Ovary (tissue), 9 donors: Measurements from ENCODE around the gene FYN. TPM values are rescaled to one million over a fixed set of nuclear protein-coding genes. Genes with fewer than 3 reads are reported as not detected.

Experiments used
- DNase-seq, 5 donors: peaks; one replicate each; pipeline ENCODE4 v3.0.0-alpha.2; 2019 to 2020
- H3K27ac ChIP-seq, 2 donors: fragments of 200-600 bp; one replicate each; pipeline versions ENCODE4 v1.5.1 to v1.8.0; 2019 to 2022
- H3K27me3 ChIP-seq: fragments of 200-600 bp; one replicate; pipeline ENCODE4 v1.8.0; 2022
- H3K36me3 ChIP-seq: fragments of 200-600 bp; sonication (generic); one replicate; pipeline ENCODE4 v1.5.1; 2019
- H3K4me1 ChIP-seq: one replicate; pipeline ENCODE4 v1.8.1; 2013; ENCODE audit warnings: mild to moderate bottlenecking, moderate library complexity; ENCODE audit not compliant: insufficient read depth
- H3K4me3 ChIP-seq: fragments of 200-600 bp; sonication (generic); one replicate; pipeline ENCODE4 v1.5.1; 2017
- H3K9me3 ChIP-seq, 2 donors: fragments of 200-600 bp in 1 of 2; sonication (generic) in 1 of 2; one replicate each; pipeline versions ENCODE4 v1.5.1 to v1.8.1; 2013 to 2019; ENCODE audit warnings: mild to moderate bottlenecking in 1 of 2, moderate library complexity in 1 of 2
- EP300 ChIP-seq: sonication (generic); formaldehyde crosslinking; IDR thresholded peaks from one replicate; pipeline ENCODE4 v1.6.1; 2017; ENCODE audit warnings: antibody characterized with exemption
- POLR2A ChIP-seq: fragments of 450-650 bp; IDR thresholded peaks from one replicate; pipeline ENCODE4 v1.6.1; 2017; ENCODE audit warnings: antibody characterized with exemption, mild to moderate bottlenecking, moderate library complexity
- WGBS, 3 donors: extraction: QIAGEN DNeasy Blood & Tissue Kit in 1 of 3; methylation state at CpG; one replicate each; pipeline versions ENCODE4 v1.1.5 to v1.1.7; 2013 to 2017; 5-methylcytosine and 5-hydroxymethylcytosine counted together
- intact Hi-C, 4 donors: fragments of 100-400 bp; cut with DNase I; formaldehyde crosslinking; loops; one replicate each; pipeline versions ENCODE4 v1.11.0 to v1.15.1; 2022 to 2023
- polyA plus RNA-seq, 2 donors: library from polyadenylated mRNA; stranded (reverse); fragments of 200-250 nt in 1 of 2; fragments of 350-450 nt in 1 of 2; fragmentation: Illumina TruSeq in 1 of 2; extraction: RNeasy Lipid Tissue Mini Kit (QIAGEN cat#74804) in 1 of 2; gene quantifications; one replicate each; pipeline ENCODE4 v1.2.3, GENCODE V29; 2013 to 2014
- total RNA-seq, 7 donors: library from RNA; depleted of rRNA in 2 of 7; stranded (reverse); fragments of >200 nt in 2 of 7; fragmentation: NEBNext Ultra II Directional in 3 of 7; extraction: Animal tissue kit (Norgen Biotek cat#: 25700) in 3 of 7; gene quantifications; one replicate each; pipeline versions ENCODE4 v1.1.0 to v1.2.4, GENCODE V29; 2016 to 2023
- TF ChIP-seq, protein P1 (sequence below), 3 donors: fragments of 450-650 bp in 2 of 3; fragments of 200-600 bp in 1 of 3; IDR thresholded peaks; one replicate each; pipeline versions ENCODE4 v1.5.1 to v1.8.0; 2016 to 2022; ENCODE audit warnings: antibody characterized with exemption in 3 of 3, mild to moderate bottlenecking in 1 of 3
- donor health status: DM: no; HTN: no; CAD: no; lungs with moderate emphysema.
- donor health status: DM: no; HTN: no; CAD: no.
- donor health status: Bipolar disorder and iron deficiency.
- donor health status: DM: yes; HTN: yes; CAD: no.
- donor health status: DM: no; HTN: no; CAD: no.
- donor health status: DM: yes; HTN: yes; CAD: no.

Gene FYN
- total and polyA plus RNA-seq, 9 donors = 37.2 to 116 (median 72.7) TPM

DNA sequence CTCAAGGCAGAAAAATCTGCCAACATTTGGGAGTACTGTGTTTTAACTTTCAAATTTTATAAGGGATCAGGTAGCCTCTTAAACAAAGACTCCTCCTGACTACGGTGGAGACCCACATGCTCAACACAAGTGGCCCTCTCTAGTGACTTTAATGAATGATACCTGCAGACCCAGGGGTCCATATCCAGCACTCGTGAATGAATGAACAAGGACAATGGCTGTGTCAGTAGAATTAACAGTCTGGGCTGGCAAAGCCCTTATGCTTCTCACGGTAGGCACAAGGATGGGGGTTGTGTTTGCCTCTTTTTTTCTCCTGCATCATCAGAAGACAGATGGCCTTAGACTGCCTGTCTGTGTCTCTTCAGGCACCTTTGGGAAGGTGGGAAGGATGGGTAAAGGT is 154.9 kb downstream of the FYN start:
- TF ChIP-seq POLR2A = no peak
- TF ChIP-seq EP300 = no peak
- TF ChIP-seq, protein P1, sequence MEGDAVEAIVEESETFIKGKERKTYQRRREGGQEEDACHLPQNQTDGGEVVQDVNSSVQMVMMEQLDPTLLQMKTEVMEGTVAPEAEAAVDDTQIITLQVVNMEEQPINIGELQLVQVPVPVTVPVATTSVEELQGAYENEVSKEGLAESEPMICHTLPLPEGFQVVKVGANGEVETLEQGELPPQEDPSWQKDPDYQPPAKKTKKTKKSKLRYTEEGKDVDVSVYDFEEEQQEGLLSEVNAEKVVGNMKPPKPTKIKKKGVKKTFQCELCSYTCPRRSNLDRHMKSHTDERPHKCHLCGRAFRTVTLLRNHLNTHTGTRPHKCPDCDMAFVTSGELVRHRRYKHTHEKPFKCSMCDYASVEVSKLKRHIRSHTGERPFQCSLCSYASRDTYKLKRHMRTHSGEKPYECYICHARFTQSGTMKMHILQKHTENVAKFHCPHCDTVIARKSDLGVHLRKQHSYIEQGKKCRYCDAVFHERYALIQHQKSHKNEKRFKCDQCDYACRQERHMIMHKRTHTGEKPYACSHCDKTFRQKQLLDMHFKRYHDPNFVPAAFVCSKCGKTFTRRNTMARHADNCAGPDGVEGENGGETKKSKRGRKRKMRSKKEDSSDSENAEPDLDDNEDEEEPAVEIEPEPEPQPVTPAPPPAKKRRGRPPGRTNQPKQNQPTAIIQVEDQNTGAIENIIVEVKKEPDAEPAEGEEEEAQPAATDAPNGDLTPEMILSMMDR (IDR thresholded peaks at IDR 0.05) = no peak
- H3K27ac ChIP-seq = no peak overlapping the region
- intact Hi-C loops = no loop called here
- WGBS, 3 donors = 89 to 95% (median 92%) methylated on average over 3 of the region's 3 CpGs
- no peaks in the 10 kb centered on the region for H3K36me3 ChIP-seq
- no peak for DNase-seq
- no peak overlapping the region for H3K4me3 ChIP-seq
- H3K9me3 ChIP-seq = no peaks in the 10 kb centered on the region
- no peaks in the 10 kb centered on the region for H3K27me3 ChIP-seq
- peaks cover 2% of the 10 kb centered on the region for H3K4me1 ChIP-seq

GRCh38 chr6:111717621-111718020 is 155.6 kb downstream of the FYN start:
- TF ChIP-seq POLR2A = no peak
- TF ChIP-seq EP300 = no peak
- TF ChIP-seq, protein P1 (IDR thresholded peaks at IDR 0.05) = no peak
- no peaks in the 10 kb centered on the region for H3K27me3 ChIP-seq
- peaks cover 3% of the 10 kb centered on the region for H3K4me1 ChIP-seq
- H3K36me3 ChIP-seq = no peaks in the 10 kb centered on the region
- H3K27ac ChIP-seq = no peak overlapping the region
- WGBS, 3 donors = 97 to 99% (median 98%) methylated on average over 4 of the region's 4 CpGs
- H3K4me3 ChIP-seq = no peak overlapping the region
- DNase-seq = no peak
- no peaks in the 10 kb centered on the region for H3K9me3 ChIP-seq
- intact Hi-C loops = no loop called here

DNA sequence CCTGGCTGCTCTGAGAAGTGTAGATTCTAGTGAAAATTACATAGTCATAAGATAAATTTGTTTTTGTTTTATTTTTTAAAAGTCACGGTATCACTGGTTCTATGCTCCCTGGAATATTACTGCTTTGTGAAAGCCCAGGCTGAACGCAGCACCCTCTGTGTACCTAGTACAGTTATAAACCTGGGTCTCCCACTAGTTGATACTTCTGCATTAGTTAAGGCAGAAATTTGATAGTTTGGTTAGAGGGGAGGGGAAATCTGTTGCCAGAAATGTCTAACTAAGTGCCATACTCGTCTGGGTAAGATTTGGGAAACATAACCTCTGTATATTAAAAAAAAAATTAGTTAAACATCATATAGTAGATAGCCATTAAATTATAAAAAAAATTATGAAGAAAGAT is 156.9 kb downstream of the FYN start:
- TF ChIP-seq, protein P1 (IDR thresholded peaks at IDR 0.05) = no peak
- no peak for TF ChIP-seq POLR2A
- no peak for TF ChIP-seq EP300
- peaks cover 9% of the 10 kb centered on the region for H3K4me1 ChIP-seq
- WGBS, 3 donors = 61 to 70% (median 65%) methylated on average over 3 of the region's 3 CpGs
- H3K27me3 ChIP-seq = no peaks in the 10 kb centered on the region
- no peak overlapping the region for H3K4me3 ChIP-seq
- no peaks in the 10 kb centered on the region for H3K36me3 ChIP-seq
- intact Hi-C loops = no loop called here
- DNase-seq = no peak
- no peaks in the 10 kb centered on the region for H3K9me3 ChIP-seq
- no peak overlapping the region for H3K27ac ChIP-seq

GRCh38 chr6:111715321-111715720 is 157.9 kb downstream of the FYN start:
- no peaks in the 10 kb centered on the region for H3K9me3 ChIP-seq
- no peaks in the 10 kb centered on the region for H3K36me3 ChIP-seq
- H3K4me1 ChIP-seq = peaks cover 10% of the 10 kb centered on the region
- H3K4me3 ChIP-seq = no peak overlapping the region
- TF ChIP-seq POLR2A (no peak), EP300 (no peak)
- H3K27ac ChIP-seq = no peak overlapping the region
- intact Hi-C loops = no loop called here
- DNase-seq = no peak
- WGBS, 3 donors = 78 to 91% (median 90%) methylated on average over 6 of the region's 6 CpGs
- no peaks in the 10 kb centered on the region for H3K27me3 ChIP-seq

DNA sequence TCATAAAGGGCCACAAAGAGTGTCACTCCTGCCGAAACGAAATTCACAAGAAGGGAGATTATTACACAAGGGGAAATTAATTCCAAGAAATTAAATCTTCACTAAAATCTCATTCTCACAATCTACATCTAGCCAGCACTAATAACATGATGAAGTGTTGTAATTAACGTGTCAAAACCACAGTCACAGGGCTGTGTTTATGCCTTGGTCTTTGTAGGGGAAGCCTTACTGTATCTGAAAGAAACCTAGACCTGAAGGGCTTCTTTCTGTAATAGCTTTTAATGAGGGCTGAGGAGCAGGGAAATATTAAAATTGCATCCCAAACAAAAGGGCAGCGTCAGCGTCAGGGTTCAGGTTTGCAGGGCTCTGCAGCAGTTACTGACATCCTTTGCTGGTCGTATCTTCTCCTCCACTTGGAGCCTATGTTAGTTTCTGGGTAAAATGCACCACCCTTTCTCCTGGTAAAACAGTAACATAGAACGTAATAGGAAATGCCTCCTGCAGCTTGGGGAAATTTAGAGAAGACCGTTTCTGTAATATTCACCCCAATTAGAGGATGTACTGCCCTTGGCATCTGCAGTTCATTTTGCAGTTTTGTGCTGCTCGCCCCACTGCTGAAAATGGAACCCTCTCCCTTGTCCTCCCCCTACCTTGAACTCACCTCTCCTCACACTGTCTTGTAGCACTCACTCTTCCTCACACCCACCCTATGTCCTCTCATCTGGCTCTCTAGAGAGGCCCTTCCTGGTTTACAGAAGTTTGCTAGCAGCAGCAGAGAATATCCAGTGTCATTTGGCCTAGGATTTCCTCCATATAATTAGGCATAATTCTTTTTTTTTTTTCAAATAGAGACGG is 158.6 kb downstream of the FYN start:
- TF ChIP-seq, protein P1 (IDR thresholded peaks at IDR 0.05) = no peak

More for the DNA sequence above, 158.6 kb downstream of the FYN start:
- 90 to 94% (median 93%) methylated on average over 10 of the region's 10 CpGs for WGBS, 3 donors
- H3K36me3 ChIP-seq = no peaks in the 10 kb centered on the region
- intact Hi-C loops = loop anchor here in 3 of 4 donors (5.0 kb wide), 2 partner anchors 283 to 328 kb away; no protein-coding TSS in a partner anchor
- no peaks in the 10 kb centered on the region for H3K27me3 ChIP-seq
- H3K27ac ChIP-seq = no peak overlapping the region
- peaks cover 10% of the 10 kb centered on the region for H3K4me1 ChIP-seq
- H3K4me3 ChIP-seq = no peak overlapping the region
- no peaks in the 10 kb centered on the region for H3K9me3 ChIP-seq
- no peak for DNase-seq
